Chondrocyte (in vitro differentiated cells): ENCODE measurements around the gene COA6. TPM values are rescaled to one million over a fixed set of nuclear protein-coding genes. Genes with fewer than 3 reads are reported as not detected.

ENCODE experiments used
- DNase-seq: peaks from one replicate; pipeline ENCODE4 v3.0.0; 2021; ENCODE audit warnings: mixed read lengths, low spot score
- H3K27ac Mint-ChIP-seq: one replicate; pipeline ENCODE4 v1.8.0; 2021; ENCODE audit warnings: mild to moderate bottlenecking, moderate library complexity, mixed read lengths; ENCODE audit not compliant: unreplicated experiment
- H3K27me3 Mint-ChIP-seq: 2 replicates; pipeline ENCODE4 v1.8.0; 2021; ENCODE audit warnings: low read depth, mixed read lengths
- H3K36me3 Mint-ChIP-seq: 2 replicates; pipeline ENCODE4 v1.8.0; 2021; ENCODE audit warnings: low read depth, mixed read lengths
- H3K4me1 Mint-ChIP-seq: 2 replicates; pipeline ENCODE4 v1.8.0; 2021; ENCODE audit warnings: low read depth, mild to moderate bottlenecking, mixed read lengths
- H3K4me3 Mint-ChIP-seq: one replicate; pipeline ENCODE4 v1.8.0; 2021; ENCODE audit warnings: mild to moderate bottlenecking, moderate library complexity, mixed read lengths; ENCODE audit not compliant: unreplicated experiment
- H3K9me3 Mint-ChIP-seq: 2 replicates; pipeline ENCODE4 v1.8.0; 2021; ENCODE audit warnings: low read depth, mixed read lengths
- long read RNA-seq: library from polyadenylated mRNA; stranded (forward); transcript quantifications from one replicate; pipeline ENCODE4 v2.0.0, GENCODE V29; 2021
- total RNA-seq: library from RNA; stranded (reverse); gene quantifications from 3 replicates; pipeline ENCODE4 v1.2.1, GENCODE V29; 2021
- TF ChIP-seq, protein P1 (sequence below): fragments of 200-600 bp; sonication (generic); IDR thresholded peaks from 2 replicates; pipeline ENCODE4 v1.5.0; 2021; ENCODE audit warnings: antibody characterized with exemption, mild to moderate bottlenecking, moderate library complexity

COA6 gene, protein sequence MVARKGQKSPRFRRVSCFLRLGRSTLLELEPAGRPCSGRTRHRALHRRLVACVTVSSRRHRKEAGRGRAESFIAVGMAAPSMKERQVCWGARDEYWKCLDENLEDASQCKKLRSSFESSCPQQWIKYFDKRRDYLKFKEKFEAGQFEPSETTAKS
- 16.0 to 25.0 TPM (median 16.1 TPM) in 3 replicates for total RNA-seq
- long read RNA-seq, transcript COA6-203 (3 exons, 710 nt), result major isoform, 11 of 20 reads
- long read RNA-seq, partial matches to known transcripts, result 1 of 20 reads
- long read RNA-seq, other reads (novel, unspliced or antisense), result 0 of 20 reads

DNA sequence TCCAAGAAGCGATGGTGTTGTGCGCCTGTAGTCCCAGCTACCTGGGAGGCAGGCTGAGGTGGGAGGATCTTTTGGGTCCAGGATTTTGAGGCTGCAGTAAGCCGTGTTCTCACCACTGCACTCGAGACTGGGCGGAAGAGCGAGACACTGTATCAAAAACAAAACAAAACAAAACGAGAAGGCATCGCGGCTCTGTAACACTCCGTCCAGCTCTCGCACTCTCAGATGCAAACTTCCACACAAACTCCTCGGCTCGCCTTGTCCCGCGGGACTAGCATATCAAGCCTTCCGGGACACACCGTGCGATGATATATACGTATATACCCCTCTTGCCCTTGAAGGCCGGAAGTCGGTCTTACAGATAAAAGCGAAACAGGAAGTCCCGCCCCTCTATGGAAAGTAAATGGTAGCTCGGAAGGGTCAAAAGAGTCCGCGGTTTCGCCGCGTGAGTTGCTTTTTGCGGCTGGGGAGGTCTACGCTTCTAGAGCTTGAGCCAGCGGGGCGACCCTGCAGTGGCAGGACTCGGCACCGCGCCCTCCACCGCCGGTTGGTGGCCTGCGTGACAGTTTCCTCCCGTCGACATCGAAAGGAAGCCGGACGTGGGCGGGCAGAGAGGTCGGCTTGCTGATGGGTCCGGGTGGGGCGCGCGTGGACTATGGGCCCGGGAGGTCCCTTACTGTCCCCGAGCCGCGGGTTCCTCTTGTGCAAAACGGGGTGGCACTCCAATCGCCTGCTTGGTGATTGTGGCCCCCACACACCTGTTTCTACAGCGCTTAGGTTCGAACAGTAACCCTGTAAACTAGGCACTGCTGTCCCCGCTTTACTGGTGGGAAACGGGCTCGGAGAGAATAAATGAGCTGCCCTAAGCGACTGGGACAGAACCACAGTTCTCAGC lies at the start of gene COA6:
COA6 (plus strand) TSS at position 393 of the 895 bp plus-strand sequence; CDS start at position 404, 11 bp downstream.
- Mint-ChIP-seq H3K36me3 (peaks cover 20% of the 10 kb centered on the region), H3K4me1 (peaks cover 35% of the 10 kb centered on the region), H3K9me3 (no peaks in the 10 kb centered on the region), H3K27me3 (no peaks in the 10 kb centered on the region), H3K27ac (peak within 1 kb of the TSS; percentile 97), H3K4me3 (peak within 1 kb of the TSS; percentile 96)
- TF ChIP-seq, protein P1, sequence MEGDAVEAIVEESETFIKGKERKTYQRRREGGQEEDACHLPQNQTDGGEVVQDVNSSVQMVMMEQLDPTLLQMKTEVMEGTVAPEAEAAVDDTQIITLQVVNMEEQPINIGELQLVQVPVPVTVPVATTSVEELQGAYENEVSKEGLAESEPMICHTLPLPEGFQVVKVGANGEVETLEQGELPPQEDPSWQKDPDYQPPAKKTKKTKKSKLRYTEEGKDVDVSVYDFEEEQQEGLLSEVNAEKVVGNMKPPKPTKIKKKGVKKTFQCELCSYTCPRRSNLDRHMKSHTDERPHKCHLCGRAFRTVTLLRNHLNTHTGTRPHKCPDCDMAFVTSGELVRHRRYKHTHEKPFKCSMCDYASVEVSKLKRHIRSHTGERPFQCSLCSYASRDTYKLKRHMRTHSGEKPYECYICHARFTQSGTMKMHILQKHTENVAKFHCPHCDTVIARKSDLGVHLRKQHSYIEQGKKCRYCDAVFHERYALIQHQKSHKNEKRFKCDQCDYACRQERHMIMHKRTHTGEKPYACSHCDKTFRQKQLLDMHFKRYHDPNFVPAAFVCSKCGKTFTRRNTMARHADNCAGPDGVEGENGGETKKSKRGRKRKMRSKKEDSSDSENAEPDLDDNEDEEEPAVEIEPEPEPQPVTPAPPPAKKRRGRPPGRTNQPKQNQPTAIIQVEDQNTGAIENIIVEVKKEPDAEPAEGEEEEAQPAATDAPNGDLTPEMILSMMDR, result peak; percentile 8
- peak; percentile 96 for DNase-seq

DNA sequence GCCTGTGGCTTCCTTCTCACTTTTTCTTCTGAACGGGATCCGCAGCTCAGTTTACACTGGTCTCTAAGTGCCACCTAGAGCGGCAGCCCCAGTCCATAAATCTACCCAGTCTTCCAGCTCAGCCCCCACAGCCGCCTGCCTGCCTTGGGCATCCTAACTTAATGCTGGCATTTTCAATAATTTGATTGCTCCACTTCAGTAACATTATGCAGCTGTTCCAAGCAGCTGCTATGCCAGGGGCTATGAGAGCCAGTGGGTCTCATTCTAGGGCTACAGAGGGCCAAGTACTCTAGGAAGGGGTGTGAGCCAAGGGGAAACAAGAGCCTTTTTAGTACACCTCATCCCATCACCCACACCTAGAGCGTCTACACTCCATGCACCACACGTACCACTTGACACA lies 48.4 kb upstream of the COA6 start:
- Mint-ChIP-seq H3K4me1 (peaks cover 7% of the 10 kb centered on the region), H3K27me3 (peaks cover 38% of the 10 kb centered on the region)

DNA sequence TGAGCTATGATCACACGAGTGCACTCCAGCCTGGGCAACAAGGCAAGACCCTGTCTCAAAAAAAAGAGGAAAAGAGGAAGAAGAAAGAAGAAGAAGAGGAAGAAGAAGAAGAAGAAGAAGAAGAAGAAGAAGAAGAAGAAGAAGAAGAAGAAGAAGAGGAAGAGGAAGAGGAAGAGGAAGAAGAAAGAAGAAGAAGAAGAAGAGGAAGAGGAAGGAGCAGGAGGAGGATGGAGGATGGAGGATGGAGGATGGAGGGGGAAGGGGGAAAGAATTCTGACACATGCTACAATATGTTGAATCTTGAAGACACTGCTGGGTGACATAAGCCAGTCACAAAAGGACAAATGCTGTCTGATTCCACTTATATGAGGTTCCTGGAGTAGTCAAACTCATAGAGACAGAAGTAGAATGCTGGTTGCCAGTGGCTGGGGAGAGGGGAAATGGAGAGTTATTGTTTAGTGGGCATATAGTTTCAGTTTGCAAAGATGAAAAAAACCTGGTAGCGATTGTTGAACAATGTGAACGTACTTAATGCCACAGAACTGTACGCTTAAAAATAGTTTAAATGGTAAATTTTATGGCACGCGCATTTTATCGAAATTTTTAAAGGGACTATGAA lies 47.3 kb upstream of the COA6 start:
- Mint-ChIP-seq H3K27ac (no peak overlapping the region), H3K9me3 (no peaks in the 10 kb centered on the region), H3K4me1 (peaks cover 7% of the 10 kb centered on the region), H3K36me3 (no peaks in the 10 kb centered on the region), H3K4me3 (no peak overlapping the region), H3K27me3 (peaks cover 38% of the 10 kb centered on the region)
- TF ChIP-seq, protein P1, result no peak
- no peak for DNase-seq

More for the DNA sequence above, 48.4 kb upstream of the COA6 start:
- Mint-ChIP-seq H3K27ac (no peak overlapping the region), H3K9me3 (no peaks in the 10 kb centered on the region), H3K36me3 (no peaks in the 10 kb centered on the region), H3K4me3 (no peak overlapping the region)
- TF ChIP-seq, protein P1, result no peak
- no peak for DNase-seq

DNA sequence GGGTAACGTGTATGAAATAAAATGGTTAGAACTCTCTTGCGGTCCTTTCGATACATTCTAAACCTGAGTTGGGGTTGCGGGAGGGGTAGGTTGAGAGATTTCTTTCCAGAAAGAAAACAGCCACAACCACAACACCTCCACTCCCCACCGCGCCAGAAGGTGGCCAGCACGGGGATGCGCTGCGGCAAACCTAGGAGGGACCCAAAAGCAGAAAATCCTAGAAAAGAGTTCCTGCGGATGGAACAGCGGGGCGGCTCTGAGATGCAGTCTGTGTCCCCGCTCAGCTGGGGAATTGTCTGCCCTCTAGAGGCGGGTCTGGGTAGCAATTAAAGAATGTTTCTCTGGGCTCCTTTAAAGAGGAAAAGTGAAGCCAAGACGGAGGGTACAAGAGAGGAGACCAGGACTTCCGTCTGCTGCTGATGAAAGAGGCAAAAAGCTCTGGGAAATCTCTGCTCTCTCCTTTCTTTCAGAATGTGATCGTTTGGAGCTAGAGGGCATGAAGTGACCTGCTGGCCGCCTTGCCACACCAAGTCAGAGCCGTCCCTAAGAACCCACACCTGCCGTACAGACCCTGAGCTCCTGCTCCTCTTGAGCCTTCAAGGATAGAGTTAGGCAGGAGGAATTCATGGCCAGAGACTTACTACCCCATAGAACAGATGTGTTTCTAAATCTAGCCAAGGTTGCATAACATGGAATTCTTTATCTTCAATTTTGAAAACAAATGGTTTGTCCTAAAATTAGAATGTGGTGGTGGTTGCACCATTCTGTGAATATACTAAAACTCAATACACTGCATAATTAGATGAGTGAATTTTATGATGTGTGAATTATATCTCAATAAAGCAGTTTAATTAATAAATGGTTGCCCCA lies 46.5 kb upstream of the COA6 start:
- H3K36me3 Mint-ChIP-seq, result no peaks in the 10 kb centered on the region
- no peak overlapping the region for H3K4me3 Mint-ChIP-seq

More for the DNA sequence above, 46.5 kb upstream of the COA6 start:
- DNase-seq, result no peak
- TF ChIP-seq, protein P1, result peak; percentile 85
- peaks cover 39% of the 10 kb centered on the region for H3K27me3 Mint-ChIP-seq
- no peak overlapping the region for H3K27ac Mint-ChIP-seq
- no peaks in the 10 kb centered on the region for H3K9me3 Mint-ChIP-seq
- H3K4me1 Mint-ChIP-seq, result peaks cover 7% of the 10 kb centered on the region
